Measurements from ENCODE around the gene NLRC3.

The NLRC3 gene, protein sequence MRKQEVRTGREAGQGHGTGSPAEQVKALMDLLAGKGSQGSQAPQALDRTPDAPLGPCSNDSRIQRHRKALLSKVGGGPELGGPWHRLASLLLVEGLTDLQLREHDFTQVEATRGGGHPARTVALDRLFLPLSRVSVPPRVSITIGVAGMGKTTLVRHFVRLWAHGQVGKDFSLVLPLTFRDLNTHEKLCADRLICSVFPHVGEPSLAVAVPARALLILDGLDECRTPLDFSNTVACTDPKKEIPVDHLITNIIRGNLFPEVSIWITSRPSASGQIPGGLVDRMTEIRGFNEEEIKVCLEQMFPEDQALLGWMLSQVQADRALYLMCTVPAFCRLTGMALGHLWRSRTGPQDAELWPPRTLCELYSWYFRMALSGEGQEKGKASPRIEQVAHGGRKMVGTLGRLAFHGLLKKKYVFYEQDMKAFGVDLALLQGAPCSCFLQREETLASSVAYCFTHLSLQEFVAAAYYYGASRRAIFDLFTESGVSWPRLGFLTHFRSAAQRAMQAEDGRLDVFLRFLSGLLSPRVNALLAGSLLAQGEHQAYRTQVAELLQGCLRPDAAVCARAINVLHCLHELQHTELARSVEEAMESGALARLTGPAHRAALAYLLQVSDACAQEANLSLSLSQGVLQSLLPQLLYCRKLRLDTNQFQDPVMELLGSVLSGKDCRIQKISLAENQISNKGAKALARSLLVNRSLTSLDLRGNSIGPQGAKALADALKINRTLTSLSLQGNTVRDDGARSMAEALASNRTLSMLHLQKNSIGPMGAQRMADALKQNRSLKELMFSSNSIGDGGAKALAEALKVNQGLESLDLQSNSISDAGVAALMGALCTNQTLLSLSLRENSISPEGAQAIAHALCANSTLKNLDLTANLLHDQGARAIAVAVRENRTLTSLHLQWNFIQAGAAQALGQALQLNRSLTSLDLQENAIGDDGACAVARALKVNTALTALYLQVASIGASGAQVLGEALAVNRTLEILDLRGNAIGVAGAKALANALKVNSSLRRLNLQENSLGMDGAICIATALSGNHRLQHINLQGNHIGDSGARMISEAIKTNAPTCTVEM

DNA sequence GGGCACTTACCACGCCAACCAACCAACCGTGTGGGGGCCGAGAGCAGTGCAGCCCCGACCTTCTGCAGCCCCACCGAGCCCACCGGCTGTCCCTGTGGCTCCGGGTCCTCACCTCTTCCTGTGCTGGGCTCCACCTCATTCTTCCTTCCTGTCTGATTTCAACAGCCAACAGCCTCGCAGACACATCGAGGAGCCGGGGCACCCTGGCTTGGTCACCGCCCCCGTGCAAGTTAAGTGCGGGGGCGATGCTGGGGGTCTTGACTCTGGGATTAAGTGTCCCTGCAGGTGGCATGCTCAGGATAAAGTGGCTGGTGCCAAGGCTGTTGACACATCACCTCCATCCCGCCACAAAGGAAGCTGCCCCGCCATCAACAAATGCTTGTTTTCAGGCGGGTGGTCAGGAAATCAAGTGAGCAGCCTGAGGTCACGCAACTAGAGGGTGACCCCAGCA, at the start of gene NLRC3:
Gene NLRC3 (minus strand): TSS at position 102 of the 451 bp plus-strand sequence. CDS start 12,367 bp downstream, outside the sequence.
- TF ChIP-seq, protein P1, sequence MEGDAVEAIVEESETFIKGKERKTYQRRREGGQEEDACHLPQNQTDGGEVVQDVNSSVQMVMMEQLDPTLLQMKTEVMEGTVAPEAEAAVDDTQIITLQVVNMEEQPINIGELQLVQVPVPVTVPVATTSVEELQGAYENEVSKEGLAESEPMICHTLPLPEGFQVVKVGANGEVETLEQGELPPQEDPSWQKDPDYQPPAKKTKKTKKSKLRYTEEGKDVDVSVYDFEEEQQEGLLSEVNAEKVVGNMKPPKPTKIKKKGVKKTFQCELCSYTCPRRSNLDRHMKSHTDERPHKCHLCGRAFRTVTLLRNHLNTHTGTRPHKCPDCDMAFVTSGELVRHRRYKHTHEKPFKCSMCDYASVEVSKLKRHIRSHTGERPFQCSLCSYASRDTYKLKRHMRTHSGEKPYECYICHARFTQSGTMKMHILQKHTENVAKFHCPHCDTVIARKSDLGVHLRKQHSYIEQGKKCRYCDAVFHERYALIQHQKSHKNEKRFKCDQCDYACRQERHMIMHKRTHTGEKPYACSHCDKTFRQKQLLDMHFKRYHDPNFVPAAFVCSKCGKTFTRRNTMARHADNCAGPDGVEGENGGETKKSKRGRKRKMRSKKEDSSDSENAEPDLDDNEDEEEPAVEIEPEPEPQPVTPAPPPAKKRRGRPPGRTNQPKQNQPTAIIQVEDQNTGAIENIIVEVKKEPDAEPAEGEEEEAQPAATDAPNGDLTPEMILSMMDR (IDR thresholded peaks at IDR 0.05; ENCODE audit: insufficient read depth, low read length, missing control alignments) = no peak
- no peak within 1 kb of the TSS for H3K4me3 ChIP-seq (ENCODE audit: low read depth, low read length)
- POLR2A ChIA-PET = no interaction called here
- no peak for DNase-seq (ENCODE audit: low read depth, low spot score)
- CTCF ChIA-PET = no interaction called here

DNA sequence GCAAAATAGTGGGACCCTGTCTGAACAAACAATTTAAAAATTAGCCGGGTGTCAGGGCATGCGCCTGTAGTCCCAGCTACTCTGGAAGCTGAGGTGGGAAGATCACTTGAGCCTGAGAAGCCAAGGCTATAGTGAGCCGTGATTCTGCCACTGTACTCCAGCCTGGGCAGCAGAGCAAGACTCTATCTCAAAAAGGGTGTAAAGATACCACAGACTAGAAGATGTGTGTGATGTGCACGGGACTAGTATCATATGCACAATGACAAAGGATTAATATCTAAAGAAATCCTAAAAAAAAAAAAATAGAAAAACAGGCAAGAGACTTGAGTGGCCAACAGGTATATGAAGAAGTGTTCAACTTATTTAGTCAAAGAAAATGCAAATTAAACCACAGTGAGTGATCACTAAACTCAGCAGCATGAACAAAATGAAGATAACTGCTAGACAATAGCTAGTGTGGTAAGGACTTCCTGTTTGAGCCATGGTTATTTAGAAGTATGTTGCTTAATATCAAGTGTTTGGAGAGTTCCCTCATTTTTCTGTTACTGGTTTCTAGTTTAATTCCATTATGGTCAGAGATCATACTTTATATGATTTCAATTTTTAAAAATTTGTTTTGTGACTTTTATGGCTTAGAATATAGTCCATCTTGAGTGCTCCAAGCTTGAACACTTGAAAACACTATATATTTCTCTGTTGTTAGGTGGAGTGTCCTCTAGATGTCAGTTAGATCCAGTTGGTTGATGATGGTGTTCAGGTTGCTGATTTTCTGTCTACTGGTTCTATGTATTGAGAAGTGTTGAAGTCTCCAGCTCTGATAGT, 48.9 kb upstream of the NLRC3 start:
- DNase-seq (ENCODE audit: low read depth, low spot score) = no peak
- ChIA-PET POLR2A (no interaction called here), CTCF (interaction anchor here (1.2 kb wide), 1 partner anchor 10 kb away, joined by 5 read pairs; no protein-coding TSS in a partner anchor)
- TF ChIP-seq, protein P1 (IDR thresholded peaks at IDR 0.05; ENCODE audit: insufficient read depth, low read length, missing control alignments) = no peak
- H3K4me3 ChIP-seq (ENCODE audit: low read depth, low read length) = no peak overlapping the region

DNA sequence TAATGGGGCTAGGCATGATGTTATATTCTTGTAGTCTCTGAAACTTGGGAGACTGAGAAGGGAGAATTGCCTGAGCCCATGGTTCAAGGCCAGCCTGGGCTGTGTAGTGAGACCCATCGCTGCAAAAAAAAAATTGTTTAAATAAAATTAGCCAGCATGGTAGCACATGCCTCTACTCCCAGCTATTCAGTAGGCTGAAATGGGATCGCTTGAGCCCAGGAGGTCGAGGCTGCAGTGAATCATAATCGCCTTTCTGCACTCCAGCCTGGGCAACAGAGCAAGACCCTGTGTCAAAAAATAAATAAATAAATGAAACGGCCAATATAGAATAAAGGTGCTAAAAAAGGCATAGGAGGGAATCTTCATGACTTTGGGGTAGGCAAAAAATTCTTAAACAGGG, 48.1 kb upstream of the NLRC3 start:
- POLR2A ChIA-PET = no interaction called here
- CTCF ChIA-PET = no interaction called here
- TF ChIP-seq, protein P1 (IDR thresholded peaks at IDR 0.05; ENCODE audit: insufficient read depth, low read length, missing control alignments) = no peak
- no peak overlapping the region for H3K4me3 ChIP-seq (ENCODE audit: low read depth, low read length)
- DNase-seq (ENCODE audit: low read depth, low spot score) = no peak

DNA sequence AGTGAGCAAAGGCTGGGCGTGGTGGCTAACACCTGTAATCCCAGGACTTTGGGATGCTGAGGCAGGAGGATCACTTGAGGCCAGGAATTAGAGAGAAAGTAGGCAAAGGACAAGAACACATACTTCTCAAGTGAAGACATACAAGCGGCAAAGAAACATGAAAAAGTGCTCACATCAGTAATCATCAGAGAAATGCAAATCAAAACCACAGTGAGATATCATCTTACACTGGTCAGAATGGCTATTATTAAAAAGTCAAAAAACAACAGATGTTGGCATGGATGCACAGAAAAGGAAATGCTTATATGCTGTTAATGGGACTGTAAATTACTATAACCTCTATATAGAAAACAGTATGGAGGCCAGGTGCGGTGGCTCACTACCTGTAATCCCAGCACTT, 46.4 kb upstream of the NLRC3 start:
- ChIA-PET CTCF (interaction anchor here (0.8 kb wide), 1 partner anchor 88 kb away, joined by 4 read pairs; no protein-coding TSS in a partner anchor), POLR2A (no interaction called here)
- no peak overlapping the region for H3K4me3 ChIP-seq (ENCODE audit: low read depth, low read length)
- TF ChIP-seq, protein P1 (IDR thresholded peaks at IDR 0.05; ENCODE audit: insufficient read depth, low read length, missing control alignments) = no peak
- DNase-seq (ENCODE audit: low read depth, low spot score) = no peak

DNA sequence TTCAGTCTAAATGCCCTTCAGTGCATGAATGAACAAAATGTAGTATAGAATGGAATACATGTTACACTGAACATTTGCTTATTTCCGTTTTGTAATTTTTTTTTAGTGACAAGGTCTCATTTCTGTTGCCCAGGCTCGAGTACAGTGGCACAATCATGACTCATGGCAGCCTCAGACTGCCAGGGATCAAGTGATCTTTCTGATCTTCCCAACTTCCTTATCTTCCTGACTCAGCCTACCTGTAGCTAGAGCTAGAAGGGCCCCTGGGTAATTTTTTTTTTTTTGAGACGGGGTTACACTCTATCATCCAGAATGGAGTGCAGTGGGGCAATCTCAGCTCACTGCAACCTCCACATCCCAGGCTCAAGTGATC, 41.6 kb upstream of the NLRC3 start:
- ChIA-PET CTCF (no interaction called here), POLR2A (no interaction called here)
- TF ChIP-seq, protein P1 (IDR thresholded peaks at IDR 0.05; ENCODE audit: insufficient read depth, low read length, missing control alignments) = no peak
- H3K4me3 ChIP-seq (ENCODE audit: low read depth, low read length) = no peak overlapping the region
- no peak for DNase-seq (ENCODE audit: low read depth, low spot score)
